Activated CD8-positive, alpha-beta memory T cell treated with anti-CD3 and anti-CD28 coated beads, Interleukin-2, amount 50 U/mL, for 24 hours (primary cell): ENCODE data around the gene OR2T33.
"Not testable (repeated sequence)": the region's sequence is repeated elsewhere in the genome, so short reads cannot be mapped to it uniquely, and the experiment has no call there.

ENCODE experiments used
- DNase-seq: peaks from one replicate; pipeline ENCODE4 v3.0.0-alpha.2; 2020; ENCODE audit errors: extremely low read depth

The OR2T33 gene

GRCh38 chr1:248277876-248278275 lies at the start of gene OR2T33:
Gene OR2T33, minus strand, starts transcription at chr1:248277976. Its CDS starts 4,162 bp downstream, at chr1:248273814.
- no peak for DNase-seq

DNA sequence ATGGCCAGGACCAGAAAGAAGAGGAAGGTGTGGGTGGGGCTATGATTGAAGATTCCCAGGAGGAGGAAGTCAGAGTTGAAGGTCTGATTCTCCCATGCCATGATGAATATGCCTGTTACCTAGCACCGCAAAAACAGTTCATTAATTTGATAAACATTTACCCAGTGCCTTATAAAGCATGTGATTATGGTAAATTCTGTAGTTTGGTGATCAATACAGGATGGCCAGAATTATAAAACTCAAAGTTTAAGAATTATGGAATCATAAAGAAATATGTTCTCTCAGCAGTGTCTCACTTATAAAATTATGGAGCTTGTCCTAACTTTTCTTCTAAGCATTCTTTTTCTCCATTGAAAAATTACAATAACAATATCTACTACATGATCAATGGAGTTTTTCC lies 46.7 kb upstream of the OR2T33 start, which contains the start of gene OR2M7:
OR2M7 (minus strand) TSS at position 101 of the 400 bp plus-strand sequence; CDS start at position 101, 0 bp downstream.
- no peak for DNase-seq

DNA sequence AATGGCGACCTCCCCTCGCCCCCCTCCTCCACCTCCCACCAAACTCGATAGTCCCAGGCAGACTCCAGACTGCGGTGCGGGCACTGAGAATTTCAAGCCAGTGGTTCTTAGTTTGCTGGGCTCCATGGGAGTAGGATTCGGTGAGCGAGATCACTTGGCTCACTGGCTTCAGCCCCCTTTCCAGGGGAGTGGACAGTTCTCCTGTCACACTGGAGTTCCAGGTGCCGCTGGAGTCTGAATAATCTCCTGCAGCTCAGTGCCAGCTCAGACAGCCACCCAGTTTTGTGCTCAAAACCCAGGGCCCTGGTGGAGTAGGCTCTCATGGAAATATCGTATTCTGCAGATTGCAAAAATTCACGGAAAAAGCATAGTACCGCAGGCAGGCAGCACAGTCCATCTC lies 39.0 kb upstream of the OR2T33 start:
- DNase-seq: no peak

- DNase-seq: not testable (repeated sequence)
Measured at GRCh38 chr1:248306740-248307139, 29.0 kb upstream of the OR2T33 start.

DNA sequence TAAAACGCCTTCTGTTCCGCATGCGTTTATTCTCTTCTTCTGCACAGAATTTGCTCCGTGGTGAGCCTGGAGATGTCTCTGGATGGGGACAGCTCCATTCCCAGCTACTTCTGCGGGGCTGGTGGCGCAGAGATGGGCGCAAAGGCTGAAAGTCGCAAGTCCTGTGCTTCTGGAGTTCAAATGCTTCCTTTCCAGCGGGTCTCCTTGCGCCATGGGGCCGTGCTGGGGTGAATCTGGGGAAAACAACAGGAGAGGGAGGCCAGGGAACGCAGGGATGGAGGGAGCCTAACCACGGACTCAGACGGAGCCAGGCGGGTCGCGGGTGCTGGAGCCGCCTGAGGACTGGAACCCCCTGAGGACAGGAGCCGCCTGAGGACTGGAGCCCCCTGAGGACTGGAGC lies 28.3 kb upstream of the OR2T33 start:
- DNase-seq: no peak

DNA sequence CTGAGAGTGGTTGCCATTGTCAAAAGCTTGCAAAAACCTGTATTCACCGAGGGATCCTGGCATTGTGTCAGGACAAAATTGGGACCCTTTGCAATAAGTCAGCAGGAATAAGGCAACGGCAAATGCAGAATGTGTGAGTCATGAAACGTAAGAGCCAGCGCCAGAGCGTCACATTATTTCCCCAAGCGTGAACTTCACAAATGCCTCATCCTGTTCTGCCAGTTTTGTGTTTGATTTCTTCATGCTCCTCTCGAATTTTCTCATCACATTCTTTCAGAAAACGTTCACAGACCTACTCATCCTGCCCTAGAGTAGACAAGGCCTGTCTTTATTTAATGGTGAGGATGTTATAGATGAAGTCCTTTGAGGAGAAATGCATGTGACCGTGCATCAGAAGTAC lies 27.9 kb upstream of the OR2T33 start:
- DNase-seq: not testable (repeated sequence)

GRCh38 chr1:248303324-248303723 lies 25.5 kb upstream of the OR2T33 start, which contains the start of gene OR2T12:
Gene OR2T12, minus strand, starts transcription at chr1:248303424. Its CDS starts 7,846 bp downstream, at chr1:248295578.
- DNase-seq: no peak

DNA sequence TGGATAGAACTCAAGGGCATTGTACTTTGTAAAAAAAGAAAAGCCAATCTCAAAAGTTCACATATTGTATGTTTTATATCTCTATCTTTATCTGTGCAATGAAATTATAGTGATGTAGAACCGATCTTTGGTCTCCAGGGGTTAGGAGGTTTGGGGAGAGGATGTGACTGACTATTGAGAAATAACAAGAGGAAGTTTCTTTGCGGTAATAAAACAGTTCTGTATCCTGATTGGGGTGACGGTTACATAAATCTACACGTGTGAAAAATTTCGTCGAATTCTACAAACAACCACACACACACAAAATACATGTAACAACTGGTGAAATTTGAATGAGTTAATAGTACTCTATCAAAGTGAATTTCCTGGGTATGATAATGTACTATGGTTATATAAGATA lies 10.6 kb upstream of the OR2T33 start:
- no peak for DNase-seq

GRCh38 chr1:248273225-248273624 lies 4.6 kb downstream of the OR2T33 start:
- DNase-seq: not testable (repeated sequence)

GRCh38 chr1:248268178-248268577 lies 9.6 kb downstream of the OR2T33 start:
- DNase-seq: no peak

DNA sequence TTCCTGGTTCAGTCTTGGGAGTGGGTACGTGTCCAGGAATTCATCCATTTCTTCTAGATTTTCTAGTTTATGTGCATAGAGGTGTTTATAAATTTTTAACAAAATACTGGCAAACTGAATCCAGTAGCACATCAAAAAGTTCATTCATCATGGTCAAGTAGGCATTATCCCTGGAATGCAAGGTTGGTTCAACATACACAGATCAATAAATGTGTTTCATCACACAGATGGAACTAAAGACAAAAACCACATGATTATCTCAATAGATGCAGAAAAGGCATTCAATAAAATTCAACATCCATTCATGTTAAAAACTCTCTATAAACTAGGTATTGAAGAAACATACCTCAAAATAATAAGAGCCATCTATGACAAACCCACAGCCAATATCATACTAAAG lies 18.5 kb downstream of the OR2T33 start:
- DNase-seq: not testable (repeated sequence)

DNA sequence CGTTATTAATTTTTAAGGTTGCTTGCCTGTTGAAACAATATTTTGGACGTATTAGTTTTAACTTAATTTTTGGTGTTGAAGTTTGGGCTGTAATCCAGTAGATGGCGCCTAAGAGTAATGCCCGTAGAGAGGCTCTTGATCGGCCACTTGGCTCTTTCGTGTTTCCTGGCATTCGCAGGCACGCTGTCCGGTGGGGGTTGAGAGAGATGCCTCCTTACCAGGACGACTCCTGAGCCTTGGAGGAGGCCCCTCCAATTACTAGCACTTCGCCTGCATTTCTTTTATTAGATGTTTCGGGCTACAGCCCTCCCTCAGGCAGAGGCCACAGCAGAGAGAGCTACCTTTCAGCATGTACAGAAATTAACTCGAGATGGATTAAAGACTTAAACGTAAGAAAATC lies 34.6 kb downstream of the OR2T33 start:
- no peak for DNase-seq

DNA sequence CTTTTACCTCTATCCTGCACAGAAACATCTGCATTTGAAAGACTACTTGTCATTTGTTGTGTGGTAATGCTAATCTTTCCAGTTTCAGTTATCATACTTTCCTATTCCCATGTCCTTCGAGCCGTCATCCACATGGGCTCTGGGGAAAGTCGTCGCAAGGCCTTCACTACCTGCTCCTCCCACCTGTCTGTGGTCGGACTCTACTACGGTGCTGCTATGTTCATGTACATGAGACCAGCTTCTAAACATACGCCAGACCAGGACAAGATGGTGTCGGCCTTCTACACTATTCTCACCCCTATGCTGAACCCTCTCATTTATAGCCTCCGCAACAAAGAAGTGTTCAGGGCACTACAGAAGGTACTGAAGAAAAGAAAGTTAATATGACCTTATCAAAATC lies 38.3 kb downstream of the OR2T33 start:
- DNase-seq: no peak

DNA sequence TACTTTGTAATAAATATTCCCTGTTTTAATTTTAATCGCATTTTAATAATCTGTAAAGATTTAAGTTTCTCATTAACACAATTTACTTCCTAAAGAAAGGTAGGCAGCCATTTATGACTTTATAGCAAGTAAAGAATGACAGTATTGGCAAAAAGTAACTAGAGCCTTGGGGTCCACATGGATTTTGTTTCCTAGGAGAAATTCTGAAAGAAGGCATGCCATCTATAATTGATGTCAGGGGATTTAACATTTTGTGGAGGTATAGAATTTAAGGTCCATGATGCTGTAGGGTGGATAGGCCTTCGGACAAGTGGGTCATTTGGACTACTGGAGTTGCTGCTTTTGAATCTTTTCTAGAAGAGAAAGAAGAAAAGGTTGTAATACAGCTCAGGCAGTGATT lies 46.7 kb downstream of the OR2T33 start, which contains the start of gene OR2M4:
OR2M4 (plus strand) TSS at position 301 of the 400 bp plus-strand sequence. CDS start 7,512 bp downstream, outside the sequence.
- DNase-seq: no peak

DNA sequence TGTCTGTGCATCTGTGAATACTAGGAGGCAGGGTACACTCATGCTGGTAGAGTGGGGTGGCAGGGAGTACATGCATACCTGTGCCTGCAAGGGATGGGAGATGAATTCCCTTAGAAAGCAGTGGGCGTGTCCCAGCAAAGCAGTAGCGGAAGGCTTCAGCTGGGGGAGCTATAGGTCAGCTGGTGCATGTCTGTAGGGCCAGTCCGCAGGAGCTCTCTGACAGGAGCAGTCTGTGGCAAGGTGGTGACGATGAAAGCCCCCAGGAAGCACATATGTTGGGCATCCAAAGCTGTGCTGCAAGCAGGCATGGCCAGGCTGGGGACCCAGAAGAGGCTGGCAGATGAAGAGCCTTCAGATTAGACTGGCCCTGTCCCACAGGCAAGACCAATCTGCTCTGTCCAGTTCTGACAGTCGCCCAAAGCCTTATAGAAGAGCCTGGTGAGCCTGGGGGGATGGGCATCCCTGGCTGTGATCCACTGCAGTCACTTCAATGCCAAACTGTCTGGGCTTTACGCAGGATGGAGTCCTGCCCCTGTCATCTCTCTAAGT lies 48.3 kb downstream of the OR2T33 start:
- DNase-seq: no peak

GRCh38 chr1:248225537-248225936 lies 52.2 kb downstream of the OR2T33 start:
- DNase-seq: no peak
